ENCODE data around the gene HAVCR2.

DNA sequence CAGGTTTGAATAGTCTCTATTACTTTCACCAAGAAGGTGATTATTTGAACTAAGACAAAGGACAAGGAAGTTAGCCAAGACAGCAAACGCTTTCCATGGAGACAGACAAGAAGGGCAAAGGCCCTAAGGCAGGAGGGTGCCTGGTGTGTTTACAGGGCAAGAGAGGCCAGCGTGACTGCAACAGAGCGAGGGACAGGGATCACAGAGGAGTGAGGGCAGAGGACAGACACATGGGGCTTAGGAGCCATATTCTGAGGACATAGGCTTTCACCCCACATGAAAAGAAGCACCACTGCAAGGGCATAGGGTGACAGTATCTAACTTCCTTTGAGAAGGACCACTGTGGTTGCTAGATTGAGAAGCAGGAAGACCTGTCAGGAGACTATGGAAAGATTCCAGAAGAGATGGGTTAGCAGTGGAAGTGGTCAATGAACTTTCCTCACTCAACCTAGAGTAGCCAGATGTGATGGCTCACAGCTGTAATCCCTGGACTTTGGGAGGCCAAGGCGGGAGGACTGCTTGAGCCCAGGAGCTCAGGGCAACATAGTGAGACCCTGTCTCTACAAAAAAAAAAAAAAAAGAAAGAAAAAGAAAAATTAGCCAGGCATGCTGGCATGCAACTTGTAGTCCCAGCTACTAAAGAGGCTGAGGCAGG is 44.9 kb downstream of the HAVCR2 start:
- TF ChIP-seq, protein P1, sequence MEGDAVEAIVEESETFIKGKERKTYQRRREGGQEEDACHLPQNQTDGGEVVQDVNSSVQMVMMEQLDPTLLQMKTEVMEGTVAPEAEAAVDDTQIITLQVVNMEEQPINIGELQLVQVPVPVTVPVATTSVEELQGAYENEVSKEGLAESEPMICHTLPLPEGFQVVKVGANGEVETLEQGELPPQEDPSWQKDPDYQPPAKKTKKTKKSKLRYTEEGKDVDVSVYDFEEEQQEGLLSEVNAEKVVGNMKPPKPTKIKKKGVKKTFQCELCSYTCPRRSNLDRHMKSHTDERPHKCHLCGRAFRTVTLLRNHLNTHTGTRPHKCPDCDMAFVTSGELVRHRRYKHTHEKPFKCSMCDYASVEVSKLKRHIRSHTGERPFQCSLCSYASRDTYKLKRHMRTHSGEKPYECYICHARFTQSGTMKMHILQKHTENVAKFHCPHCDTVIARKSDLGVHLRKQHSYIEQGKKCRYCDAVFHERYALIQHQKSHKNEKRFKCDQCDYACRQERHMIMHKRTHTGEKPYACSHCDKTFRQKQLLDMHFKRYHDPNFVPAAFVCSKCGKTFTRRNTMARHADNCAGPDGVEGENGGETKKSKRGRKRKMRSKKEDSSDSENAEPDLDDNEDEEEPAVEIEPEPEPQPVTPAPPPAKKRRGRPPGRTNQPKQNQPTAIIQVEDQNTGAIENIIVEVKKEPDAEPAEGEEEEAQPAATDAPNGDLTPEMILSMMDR (IDR thresholded peaks at IDR 0.05; ENCODE audit: poor library complexity), result no peak
- TF ChIP-seq EZH2 (IDR thresholded peaks at IDR 0.05; ENCODE audit: borderline replicate concordance), result no peak
- TF ChIP-seq EZH2phosphoT487 (IDR thresholded peaks at IDR 0.05; ENCODE audit: low read depth, severe bottlenecking, unreplicated experiment), result no peak
